NOMO-1 treated with DMSO at 0.1 percent for 48 hours (cell line): ENCODE measurements around the gene SYN1.
"Not testable (repeated sequence)": the region's sequence is repeated elsewhere in the genome, so short reads cannot be mapped to it uniquely, and the experiment has no call there.

Source experiments
- DNase-seq: peaks from one replicate; lab custom pipeline; 2025; ENCODE audit not compliant: unreplicated experiment; lab: John Stamatoyannopoulos, UW

The SYN1 gene

DNA sequence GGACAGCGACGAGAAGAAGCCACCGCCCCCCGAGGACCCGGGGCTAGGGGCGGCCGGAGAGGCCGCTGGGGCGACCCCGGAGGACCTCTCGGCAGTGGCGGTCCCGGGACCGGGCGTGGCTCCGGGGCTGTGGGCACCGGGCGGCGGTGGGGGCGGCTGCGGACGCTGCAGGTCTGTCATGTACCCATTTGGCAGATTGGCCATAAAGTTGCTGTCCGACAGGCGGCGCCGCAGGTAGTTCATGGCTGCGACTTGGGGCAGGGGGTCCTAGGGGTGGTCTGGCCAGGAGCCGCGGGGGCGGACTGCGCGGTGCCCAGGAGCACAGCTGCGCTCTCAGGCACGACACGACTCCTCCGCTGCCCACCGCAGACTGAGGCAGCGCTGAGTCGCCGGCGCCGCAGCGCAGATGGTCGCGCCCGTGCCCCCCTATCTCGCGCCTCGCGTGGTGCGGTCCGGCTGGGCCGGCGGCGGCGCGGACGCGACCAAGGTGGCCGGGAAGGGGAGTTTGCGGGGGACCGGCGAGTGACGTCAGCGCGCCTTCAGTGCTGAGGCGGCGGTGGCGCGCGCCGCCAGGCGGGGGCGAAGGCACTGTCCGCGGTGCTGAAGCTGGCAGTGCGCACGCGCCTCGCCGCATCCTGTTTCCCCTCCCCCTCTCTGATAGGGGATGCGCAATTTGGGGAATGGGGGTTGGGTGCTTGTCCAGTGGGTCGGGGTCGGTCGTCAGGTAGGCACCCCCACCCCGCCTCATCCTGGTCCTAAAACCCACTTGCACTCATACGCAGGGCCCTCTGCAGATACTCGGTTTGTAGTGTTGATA, at the start of gene SYN1:
SYN1 (minus strand) TSS at position 372 of the 817 bp plus-strand sequence; CDS start at position 243, 129 bp downstream.
- DNase-seq, result peak; percentile 70

DNA sequence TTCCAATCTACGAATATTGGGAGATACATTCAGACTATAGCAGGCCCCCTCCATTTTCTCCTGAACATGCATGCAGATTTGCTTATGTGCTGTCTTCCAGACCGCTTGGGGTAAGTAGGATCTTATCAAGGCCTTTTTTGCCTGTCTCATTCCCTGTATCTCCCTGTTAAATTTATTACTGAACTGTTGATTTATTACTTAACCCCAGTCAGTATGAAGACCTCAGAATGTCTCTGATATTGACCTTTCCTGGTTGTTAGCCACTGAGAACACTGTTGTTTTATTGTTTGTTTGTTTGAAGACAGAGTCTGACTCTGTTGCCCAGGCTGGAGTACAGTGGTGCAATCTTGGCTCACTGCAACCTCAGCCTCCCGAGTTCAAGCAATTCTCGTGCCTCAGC, 46.1 kb upstream of the SYN1 start:
- not testable (repeated sequence) for DNase-seq

DNA sequence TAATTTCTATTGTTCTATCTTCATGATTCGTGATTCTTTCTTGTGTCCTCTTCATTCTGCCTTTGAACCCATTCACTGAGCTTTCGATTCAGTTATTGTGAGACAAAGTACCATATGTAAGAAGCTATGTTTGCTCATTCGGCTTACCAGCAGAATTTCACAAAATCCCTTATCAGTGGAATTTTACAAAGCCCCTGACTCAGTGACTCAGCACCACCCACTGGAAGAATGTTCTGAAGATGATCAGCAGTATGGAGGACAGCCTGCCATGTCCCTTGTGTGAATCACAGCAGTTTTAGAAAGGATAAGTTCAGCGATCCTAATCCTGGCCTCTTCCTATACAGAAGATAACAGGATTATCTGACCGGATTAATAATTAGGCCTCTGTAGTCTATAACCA, 45.1 kb upstream of the SYN1 start:
- DNase-seq, result no peak

DNA sequence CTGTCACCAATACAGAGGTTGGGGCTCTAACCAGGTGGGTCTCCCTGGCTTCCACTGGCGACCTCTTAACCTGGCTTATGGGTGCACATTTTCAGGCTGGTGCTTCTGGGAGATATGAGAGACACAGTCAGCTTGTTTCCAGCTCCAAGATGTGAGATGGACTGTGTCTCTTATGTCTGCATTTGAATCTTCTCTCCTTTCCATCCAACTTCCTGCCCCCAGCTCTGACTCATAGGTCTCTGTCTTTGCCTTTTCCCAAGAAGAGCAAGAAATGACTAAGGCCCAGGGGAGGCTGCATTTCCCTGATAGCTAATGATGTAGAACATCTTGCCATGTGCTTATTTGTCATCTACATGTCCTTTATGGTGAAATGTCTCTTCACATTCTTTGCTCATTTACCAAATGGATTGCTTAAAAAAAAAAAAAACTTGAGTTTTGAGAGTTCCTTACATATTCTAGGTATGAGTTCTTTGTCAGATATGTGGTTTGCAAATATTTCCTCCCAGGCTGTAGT, 42.5 kb upstream of the SYN1 start:
- no peak for DNase-seq

DNA sequence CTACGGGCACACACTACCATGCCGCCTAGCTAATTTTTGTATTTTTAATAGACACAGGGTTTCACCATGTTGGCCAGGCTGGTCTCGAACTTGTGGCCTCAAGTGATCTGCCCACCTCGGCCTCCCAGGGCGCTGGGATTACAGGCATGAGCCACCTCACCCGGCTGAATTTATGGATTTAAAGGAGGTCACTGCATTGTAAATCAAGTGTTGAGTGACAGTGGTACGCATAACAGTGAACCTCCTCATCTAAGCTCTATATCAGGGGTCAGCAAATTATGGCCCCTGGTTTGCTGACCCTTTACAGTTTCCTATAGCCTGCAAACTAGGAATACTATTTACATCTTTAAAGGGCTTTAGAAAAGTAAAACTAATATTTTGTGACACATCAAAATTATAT, 41.9 kb upstream of the SYN1 start:
- no peak for DNase-seq

DNA sequence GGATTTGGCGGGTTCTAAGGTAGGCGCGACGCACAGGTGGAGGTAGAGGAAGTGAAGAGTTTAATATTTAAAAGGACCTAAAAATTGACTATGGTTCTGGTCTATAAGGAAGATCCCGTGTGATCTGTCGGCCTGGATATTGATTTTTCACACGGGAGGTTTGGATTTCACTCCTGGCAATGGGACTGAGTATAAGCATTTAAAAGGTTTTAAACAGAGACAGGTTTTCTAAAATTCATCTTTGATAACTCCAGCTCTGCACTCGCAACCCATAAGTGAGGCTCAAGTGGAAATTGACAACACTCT, 39.7 kb upstream of the SYN1 start:
- DNase-seq, result no peak

DNA sequence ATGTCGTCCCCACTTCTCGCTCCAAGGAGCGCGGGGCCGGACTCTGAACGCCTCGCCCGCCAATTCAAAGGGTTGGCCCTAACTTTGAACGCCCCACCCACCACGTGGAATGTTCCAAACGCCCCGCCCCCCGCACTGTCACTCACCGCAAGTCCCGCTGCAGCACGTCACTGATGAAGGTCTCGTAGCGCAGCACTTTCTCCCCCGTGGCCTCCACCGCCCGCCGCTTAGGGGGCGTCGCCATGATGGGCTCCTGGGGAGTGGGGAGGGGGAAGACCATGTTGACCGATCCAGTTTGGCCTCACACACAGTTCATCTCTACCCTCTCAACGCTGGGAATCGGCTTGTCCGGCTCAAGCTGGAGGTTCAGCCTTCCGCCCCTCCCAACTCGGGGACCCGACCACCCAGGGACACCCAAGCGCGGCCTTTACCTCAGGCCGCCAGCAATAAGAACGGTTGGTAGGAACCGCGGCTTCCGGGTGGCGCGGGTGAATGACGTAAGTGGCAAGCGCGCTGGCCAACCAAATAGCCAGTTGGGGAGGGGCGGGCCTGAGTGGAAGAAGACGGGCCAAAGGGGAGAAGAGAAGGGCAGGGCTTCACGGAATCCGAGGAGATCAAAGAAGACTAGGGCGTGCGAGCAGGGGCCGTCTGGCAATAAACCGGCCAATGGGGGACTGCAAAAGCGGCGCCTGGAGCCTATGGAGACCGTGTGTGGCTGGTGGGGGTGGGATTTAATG, 39.2 kb upstream of the SYN1 start, which contains the start of gene UXT:
UXT (minus strand) TSS at position 497 of the 737 bp plus-strand sequence; CDS start at position 244, 253 bp downstream.
- DNase-seq, result peak; percentile 91

DNA sequence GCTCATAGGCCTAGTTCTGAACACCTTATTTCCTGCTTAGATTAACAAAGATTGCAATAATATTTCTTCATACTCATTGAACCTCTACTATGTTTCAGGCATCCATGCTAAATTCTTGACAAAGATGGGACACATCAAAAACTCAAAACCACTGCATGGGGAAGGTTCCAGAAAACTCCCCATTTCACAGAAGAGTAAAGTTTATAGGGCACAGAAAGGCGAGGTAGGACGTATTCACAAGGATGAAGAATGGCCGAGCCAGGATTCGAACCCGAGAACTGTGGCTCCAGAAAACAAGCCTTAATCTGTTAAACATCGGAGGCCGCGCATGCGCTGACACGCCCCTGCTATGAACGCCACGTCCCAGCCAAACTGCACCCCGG, 38.6 kb upstream of the SYN1 start:
- no peak for DNase-seq

DNA sequence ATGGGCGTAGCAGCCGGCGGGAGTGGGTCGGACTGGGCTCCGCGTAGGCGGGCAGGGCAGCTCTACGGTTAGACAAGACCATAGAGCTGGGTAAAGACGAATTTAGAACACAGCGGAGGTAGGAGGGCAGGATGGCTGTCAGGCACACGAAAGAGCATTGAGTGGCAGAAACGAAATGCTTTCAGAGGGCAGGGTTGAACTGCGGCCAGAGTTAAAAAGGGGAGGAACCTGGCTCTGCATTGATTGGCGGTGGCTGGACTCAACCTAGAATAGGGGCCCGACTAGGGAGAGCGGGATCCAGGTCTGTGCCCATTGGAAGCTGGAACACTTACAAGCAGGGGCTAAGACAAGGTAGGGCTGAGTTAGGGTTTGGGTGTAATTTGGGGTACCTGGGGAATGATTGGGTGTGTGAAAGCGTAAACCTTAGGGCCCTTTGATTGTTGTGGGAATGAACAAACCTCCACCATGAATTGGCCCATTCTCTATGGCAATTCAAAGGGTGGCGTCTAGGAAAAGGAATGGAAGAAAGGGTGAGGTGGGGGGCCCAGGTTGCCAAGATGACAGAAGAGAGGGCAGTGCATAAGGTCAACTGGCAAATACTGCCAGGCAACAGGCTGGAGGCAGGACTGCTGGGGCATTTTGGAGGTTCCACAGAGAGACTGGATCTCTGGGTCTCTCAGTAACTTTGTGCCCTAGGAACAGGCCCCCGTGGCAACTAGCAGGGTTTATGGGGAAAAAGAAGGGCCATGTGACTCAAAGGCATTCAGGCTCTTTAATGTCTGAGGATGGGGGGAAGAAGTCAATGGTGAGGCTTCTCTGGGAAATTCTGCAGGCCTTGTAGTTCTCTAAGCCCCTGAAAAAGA, 31.6 kb upstream of the SYN1 start:
- DNase-seq, result no peak

DNA sequence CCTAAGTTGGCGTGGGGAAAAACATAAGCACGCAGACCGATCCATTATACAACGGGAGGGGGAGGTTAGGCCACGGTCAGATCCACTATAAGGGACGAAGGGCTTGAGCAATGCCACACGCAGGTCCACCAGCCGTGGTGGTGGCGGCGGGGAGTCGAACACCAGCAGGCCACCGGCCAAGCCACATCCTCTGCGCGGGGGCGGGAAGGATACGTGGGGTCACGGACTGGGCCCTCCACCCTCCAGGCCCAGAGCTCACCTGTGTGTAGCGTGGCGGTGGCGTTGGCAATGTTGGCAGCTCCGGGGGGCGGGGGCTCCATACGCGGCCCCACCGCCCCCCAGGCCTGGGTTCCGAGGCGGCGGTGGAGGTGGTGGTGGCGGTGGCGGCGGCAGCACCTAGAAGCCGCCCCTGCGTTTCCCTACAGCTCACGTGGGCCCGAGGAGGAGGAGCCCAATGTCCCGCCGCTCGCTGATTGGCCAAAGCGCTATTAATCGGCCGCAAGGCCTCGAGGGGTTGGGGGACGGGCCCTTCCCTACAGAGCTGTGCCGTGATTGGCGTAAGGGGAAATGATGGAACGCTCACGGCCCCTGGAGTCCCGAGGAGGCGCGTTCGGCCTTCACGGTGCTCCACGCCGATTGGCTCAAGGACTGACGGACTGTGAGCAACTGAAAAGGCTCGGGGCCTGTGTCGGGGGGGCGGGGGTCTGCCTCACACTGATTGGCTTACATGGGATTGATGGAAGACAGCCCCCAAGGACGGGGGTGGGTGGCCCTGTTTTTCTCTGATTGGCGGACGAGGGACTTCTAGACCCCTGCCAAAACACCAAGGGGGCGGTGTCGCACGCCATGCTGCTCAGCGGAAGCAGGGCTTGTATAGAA, 30.7 kb upstream of the SYN1 start, which contains the start of gene ELK1:
ELK1 (minus strand) TSS at position 400 of the 879 bp plus-strand sequence. CDS start 9,122 bp downstream, outside the sequence.
- peak; percentile 89 for DNase-seq

DNA sequence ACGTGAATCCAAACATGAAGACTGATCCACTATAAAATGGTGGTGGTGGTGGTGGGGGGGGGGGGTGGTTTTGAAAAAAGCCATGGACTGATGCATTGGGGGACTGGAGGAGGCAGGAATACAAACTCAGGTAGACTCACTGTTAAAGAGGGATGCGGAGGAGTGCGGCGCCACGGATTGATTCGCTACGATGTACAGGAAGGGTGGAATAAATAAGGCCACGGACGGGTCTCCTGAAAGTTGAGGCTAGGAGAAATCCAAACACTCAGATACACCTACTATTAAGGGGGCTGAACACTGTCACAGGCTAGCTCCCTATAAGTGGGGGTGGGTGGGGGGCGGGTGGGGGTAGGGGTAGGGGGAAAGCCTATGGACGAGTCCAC, 30.1 kb upstream of the SYN1 start:
- DNase-seq, result no peak

DNA sequence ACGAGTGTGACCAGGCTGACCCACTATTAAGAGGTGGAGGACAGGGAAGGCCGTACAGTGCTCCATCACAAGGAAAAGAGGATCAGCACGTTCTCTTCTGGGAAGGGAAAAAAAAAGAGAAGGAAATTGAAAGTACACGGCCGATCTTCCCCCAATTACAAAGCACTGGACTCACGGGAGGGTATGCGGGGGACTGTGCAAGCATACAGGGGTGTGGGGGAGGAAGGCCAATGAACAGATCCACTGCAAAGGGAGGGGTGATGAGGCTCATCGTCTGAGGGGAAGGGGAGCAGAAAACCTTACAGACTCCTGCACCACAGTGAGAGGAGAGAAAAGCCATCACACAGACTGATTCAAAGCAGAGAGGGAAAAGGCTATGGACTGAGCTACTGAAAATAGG, 29.6 kb upstream of the SYN1 start:
- DNase-seq, result no peak

DNA sequence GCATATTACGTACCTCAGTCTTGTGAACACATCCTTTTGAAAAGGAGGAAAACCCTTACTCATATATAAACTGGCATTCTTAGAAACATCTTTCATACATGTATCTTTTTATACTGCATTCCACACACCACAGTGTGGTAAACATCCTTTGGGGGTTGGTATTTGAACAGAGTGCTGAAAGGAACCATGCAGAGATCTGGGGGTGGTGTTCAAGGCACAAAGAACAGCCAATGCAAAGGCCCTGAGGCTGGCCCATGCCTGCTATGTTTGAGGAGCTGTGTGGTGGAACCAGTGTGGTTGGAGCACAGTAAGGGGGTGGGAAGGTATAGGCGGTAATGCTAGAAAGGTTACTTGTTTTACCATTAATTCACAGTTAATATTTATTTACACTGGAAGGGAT, 28.7 kb upstream of the SYN1 start:
- DNase-seq, result no peak

DNA sequence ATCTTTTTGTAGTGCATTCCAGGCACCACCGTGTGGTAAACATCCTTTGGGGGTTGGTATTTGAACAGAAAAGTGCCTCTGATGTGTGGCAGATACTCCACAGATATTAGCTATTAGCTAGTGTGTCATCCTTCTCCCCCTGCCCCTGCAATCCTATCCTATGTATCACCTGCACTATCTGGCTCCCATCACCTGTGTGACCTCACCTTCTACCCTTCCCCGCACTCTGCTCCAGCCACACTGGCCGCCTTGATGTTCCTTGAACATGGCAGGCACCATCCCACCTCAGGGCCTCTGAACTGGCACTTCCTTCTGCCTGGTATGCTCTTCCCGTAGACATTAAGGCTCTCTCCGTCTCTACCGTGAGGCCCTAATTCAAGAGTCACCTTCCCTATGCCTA, 27.0 kb upstream of the SYN1 start:
- no peak for DNase-seq

DNA sequence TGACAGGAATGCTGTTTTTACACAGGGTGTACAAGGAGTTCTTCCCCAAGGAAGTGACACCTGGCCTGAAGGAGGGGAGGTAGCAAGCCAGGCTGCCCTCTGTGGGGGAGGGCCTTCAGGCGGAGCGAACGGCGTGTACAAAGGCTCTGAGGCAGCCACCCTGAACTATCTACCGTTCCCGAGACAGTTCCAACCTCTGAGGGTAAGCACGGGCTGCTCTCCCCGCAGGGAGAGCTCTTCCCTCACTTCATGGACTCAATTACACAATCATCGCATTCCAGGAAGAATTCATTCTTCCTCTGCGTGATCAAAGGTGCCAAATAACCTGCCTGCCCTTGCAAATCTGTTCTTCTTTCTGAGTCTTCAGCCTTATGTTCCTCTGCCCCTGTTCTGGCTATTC, 25.9 kb upstream of the SYN1 start:
- no peak for DNase-seq

DNA sequence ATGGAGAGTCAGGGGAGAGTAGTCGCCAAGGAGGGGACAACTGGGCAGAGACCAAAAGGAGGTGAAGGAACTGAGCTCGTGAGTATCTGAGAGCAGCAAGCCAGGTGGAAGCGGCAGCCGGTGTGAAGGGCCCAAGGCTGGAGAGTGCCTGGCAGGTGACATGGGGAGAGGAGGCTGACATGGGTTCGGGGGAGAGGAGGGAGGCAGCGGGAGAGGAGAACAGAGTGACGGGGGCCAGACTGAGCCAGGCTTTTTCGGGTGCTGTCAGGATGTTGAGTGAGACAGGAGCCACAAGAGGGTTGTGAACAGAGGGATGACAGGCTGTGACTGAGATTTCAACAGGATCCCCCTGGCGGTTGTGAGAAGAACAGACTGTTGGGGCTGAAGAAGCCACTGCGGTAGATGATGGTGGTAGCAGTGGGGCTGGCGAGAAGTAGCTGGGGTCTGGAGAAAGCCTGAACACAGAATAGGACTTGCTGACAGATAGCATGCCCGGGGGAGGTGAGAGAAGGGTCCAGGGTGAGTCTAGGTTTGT, 25.0 kb upstream of the SYN1 start:
- no peak for DNase-seq

DNA sequence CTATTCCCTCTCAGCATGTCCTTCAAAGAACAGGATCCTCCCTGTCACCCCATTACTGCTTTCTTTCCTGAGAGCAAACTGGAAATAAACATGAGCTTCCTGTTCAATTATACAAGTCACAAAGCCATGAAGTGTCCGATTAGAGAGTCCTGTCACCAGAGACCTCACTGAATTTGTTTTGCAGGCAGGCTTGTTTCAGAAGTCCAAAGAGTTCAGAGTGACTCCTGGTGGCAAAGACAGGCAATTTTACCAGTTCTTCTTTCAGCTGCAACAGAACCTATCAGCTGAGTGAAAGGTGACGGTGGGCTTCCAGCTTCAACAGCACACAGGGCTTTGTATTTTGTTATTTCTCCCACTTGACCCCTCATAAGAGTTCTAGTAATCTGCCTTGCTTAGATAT, 24.3 kb upstream of the SYN1 start:
- peak; percentile 11 for DNase-seq

DNA sequence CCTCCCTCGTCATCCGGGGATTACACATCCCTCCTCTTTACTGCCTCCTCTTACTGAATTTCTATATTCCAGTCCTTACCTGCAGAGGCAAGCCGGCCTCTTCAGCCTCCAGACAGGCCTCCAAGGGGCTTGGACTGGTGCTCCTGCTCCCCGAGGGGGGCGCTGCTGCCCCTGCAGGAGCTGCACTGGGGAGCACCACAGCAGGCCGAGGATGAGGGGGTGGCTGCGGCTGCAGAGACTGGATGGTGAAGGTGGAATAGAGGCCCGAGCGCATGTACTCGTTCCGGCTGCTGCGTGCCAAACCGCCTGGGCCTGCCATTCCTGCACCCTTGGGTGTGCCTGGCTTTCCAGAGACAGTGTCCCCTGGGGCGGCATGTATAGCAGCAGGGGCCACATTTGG, 19.2 kb upstream of the SYN1 start:
- DNase-seq, result no peak

DNA sequence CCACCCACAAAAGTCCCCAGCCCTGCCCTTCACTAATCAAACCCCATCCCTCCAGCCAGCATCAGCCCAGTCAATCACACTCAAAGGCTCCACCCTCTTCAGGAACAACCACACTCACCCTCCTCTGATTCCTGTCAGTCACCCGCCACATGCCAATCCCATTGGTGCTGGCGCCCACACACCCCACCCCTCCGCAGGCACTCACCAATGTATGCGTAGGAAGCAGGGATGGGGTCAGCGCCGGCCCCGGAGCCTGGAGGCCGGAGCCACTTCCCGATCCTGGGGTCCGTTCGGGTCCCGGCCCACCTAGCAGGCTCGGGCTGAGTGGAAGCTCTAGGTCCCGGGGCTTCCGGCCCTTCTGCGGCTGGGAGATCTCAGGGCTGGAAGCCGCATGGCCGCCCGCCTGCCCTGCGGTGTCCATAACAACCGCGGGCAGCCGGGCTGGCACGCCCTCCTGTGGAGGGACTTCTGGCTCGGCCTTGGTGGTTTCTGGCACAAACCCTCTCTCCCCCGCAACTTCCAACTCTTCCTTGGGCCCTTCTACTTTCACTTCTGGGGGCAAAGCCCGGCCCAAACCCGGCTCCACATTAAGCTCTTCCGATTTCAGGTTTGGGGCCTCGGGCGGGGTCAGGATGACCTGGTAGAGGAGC, 18.0 kb upstream of the SYN1 start:
- no peak for DNase-seq
